OCI-LY3 (cell line): ENCODE data around the gene FSTL4.

Experiments used
- CTCF ChIP-seq: fragments of 200-600, 300-600 bp; sonication (generic); IDR thresholded peaks from 2 replicates; pipeline ENCODE4 v1.5.1; 2014; ENCODE audit warnings: antibody characterized with exemption, low read length, low read depth
- EZH2phosphoT487 ChIP-seq: fragments of 200-600 bp; shearing (Covaris generic); IDR thresholded peaks from 2 replicates; pipeline ENCODE4 v1.6.1; 2018; ENCODE audit warnings: antibody characterized with exemption, mixed run types, low read depth

GRCh38 chr5:133440467-133441115 is 171.8 kb downstream of the FSTL4 start:
- TF ChIP-seq CTCF = no peak
- TF ChIP-seq EZH2phosphoT487 = no peak
